ENCODE data around the gene CCNI. TPM values are rescaled to one million over a fixed set of nuclear protein-coding genes. Genes with fewer than 3 reads are reported as not detected.

The CCNI gene
- total and polyA plus RNA-seq, 9 donors = 220 to 772 (median 355) TPM

GRCh38 chr4:77045490-77045889, 30.3 kb downstream of the CCNI start:
- WGBS, 3 donors = 71 to 77% (median 74%) methylated on average over 4 of the region's 4 CpGs
- Histone ChIP-seq H3K27me3 (no peaks in the 10 kb centered on the region), H3K9me3 (no peaks in the 10 kb centered on the region), H3K27ac (no peak overlapping the region), H3K4me3 (no peak overlapping the region), H3K36me3 (no peaks in the 10 kb centered on the region), H3K4me1 (ENCODE audit: insufficient read depth) (no peaks in the 10 kb centered on the region)
- DNase-seq = no peak
- intact Hi-C loops (cut with DNase I) = no loop called here
- no peak for TF ChIP-seq POLR2A (IDR thresholded peaks at IDR 0.05)
- TF ChIP-seq CTCF (IDR thresholded peaks at IDR 0.05) = peak in 1 of 3 donors; percentile 8

GRCh38 chr4:77044461-77045150, 31.2 kb downstream of the CCNI start:
- TF ChIP-seq CTCF (IDR thresholded peaks at IDR 0.05) (peak in 2 of 3 donors; percentile 37 to 39), EP300 (IDR thresholded peaks at IDR 0.05) (no peak)
- Histone ChIP-seq H3K27me3 (no peaks in the 10 kb centered on the region), H3K9me3 (no peaks in the 10 kb centered on the region), H3K4me1 (ENCODE audit: insufficient read depth) (no peaks in the 10 kb centered on the region), H3K27ac (peak overlapping the region in 1 of 2 donors; percentile 2), H3K36me3 (no peaks in the 10 kb centered on the region), H3K4me3 (no peak overlapping the region)
- intact Hi-C loops (cut with DNase I) = no loop called here
- no peak for DNase-seq
- WGBS, 3 donors = 53 to 59% (median 56%) methylated on average over 4 of the region's 4 CpGs

GRCh38 chr4:77043507-77044136, 32.2 kb downstream of the CCNI start:
- H3K27ac ChIP-seq = peak overlapping the region in 1 of 2 donors; percentile 2
- no peak overlapping the region for H3K4me3 ChIP-seq
- no peaks in the 10 kb centered on the region for H3K9me3 ChIP-seq
- no peaks in the 10 kb centered on the region for H3K27me3 ChIP-seq
- 45 to 56% (median 50%) methylated on average over 3 of the region's 3 CpGs for WGBS, 3 donors
- intact Hi-C loops (cut with DNase I) = no loop called here
- H3K36me3 ChIP-seq = no peaks in the 10 kb centered on the region
- H3K4me1 ChIP-seq (ENCODE audit: insufficient read depth) = no peaks in the 10 kb centered on the region
- DNase-seq = peak in 1 of 5 donors; percentile 38
- TF ChIP-seq EP300 (IDR thresholded peaks at IDR 0.05) (no peak), POLR2A (IDR thresholded peaks at IDR 0.05) (no peak), CTCF (IDR thresholded peaks at IDR 0.05) (no peak)

- Histone ChIP-seq H3K9me3 (no peaks in the 10 kb centered on the region), H3K27ac (no peak overlapping the region), H3K36me3 (no peaks in the 10 kb centered on the region), H3K4me1 (ENCODE audit: insufficient read depth) (no peaks in the 10 kb centered on the region), H3K27me3 (no peaks in the 10 kb centered on the region), H3K4me3 (no peak overlapping the region)
- TF ChIP-seq POLR2A (IDR thresholded peaks at IDR 0.05) = no peak
- WGBS, 3 donors = 95 to 97% (median 96%) methylated on average over 2 of the region's 2 CpGs
- intact Hi-C loops (cut with DNase I) = no loop called here
- DNase-seq = no peak
Measured at GRCh38 chr4:77040854-77041725, 34.7 kb downstream of the CCNI start.
